Coronary artery (tissue), 2 donors: Measurements from ENCODE around the gene VIL1.

Experiments
- DNase-seq: peaks from one replicate; pipeline ENCODE4 v3.0.0-alpha.2; 2017; ENCODE audit warnings: low spot score
- H3K27ac ChIP-seq, 2 donors: fragments of 200-600 bp; sonication (generic); one replicate each; pipeline ENCODE4 v1.5.1; 2016 to 2019
- H3K4me3 ChIP-seq: fragments of 200-600 bp; sonication (generic); 2 replicates; pipeline ENCODE4 v1.5.1; 2016; ENCODE audit warnings: mild to moderate bottlenecking, moderate library complexity
- CTCF ChIP-seq: fragments of 200-600 bp; sonication (generic); IDR thresholded peaks from one replicate; pipeline ENCODE4 v1.5.1; 2019; ENCODE audit warnings: antibody characterized with exemption

VIL1 gene

GRCh38 chr2:218476676-218477075 is 57.8 kb downstream of the VIL1 start:
- H3K27ac ChIP-seq: no peak overlapping the region
- no peak for TF ChIP-seq CTCF
- H3K4me3 ChIP-seq: no peak overlapping the region
- no peak for DNase-seq

GRCh38 chr2:218477247-218477646 is 58.3 kb downstream of the VIL1 start:
- DNase-seq: no peak
- Histone ChIP-seq H3K27ac (no peak overlapping the region), H3K4me3 (no peak overlapping the region)
- no peak for TF ChIP-seq CTCF

- no peak for DNase-seq
- Histone ChIP-seq H3K27ac (no peak overlapping the region), H3K4me3 (no peak overlapping the region)
- TF ChIP-seq CTCF: no peak
Observed at GRCh38 chr2:218478544-218478943, 59.6 kb downstream of the VIL1 start.

- DNase-seq: no peak
- no peak overlapping the region for H3K4me3 ChIP-seq
- no peak for TF ChIP-seq CTCF
- H3K27ac ChIP-seq: no peak overlapping the region
Observed at GRCh38 chr2:218479595-218479994, 60.7 kb downstream of the VIL1 start.

- TF ChIP-seq CTCF: no peak
- DNase-seq: no peak
- Histone ChIP-seq H3K27ac (no peak overlapping the region), H3K4me3 (no peak overlapping the region)
Observed at GRCh38 chr2:218482651-218483050, 63.7 kb downstream of the VIL1 start.

- no peak overlapping the region for H3K27ac ChIP-seq
- TF ChIP-seq CTCF: no peak
- no peak overlapping the region for H3K4me3 ChIP-seq
- DNase-seq: no peak
Observed at GRCh38 chr2:218485986-218486667, 67.2 kb downstream of the VIL1 start.

- Histone ChIP-seq H3K27ac (no peak overlapping the region), H3K4me3 (no peak overlapping the region)
- no peak for TF ChIP-seq CTCF
- no peak for DNase-seq
Observed at GRCh38 chr2:218500501-218501060, 81.7 kb downstream of the VIL1 start.
